Endothelial cell (in vitro differentiated cells): Measurements from ENCODE around the gene TREH. TPM values are rescaled to one million over a fixed set of nuclear protein-coding genes. Genes with fewer than 3 reads are reported as not detected.

ENCODE experiments used
- DNase-seq: peaks from one replicate; pipeline ENCODE4 v3.0.0; 2021; ENCODE audit warnings: low spot score
- H3K27ac Mint-ChIP-seq: one replicate; pipeline ENCODE4 v1.8.0; 2021; ENCODE audit warnings: mixed read lengths, inconsistent platforms; ENCODE audit not compliant: unreplicated experiment
- H3K27me3 Mint-ChIP-seq: one replicate; pipeline ENCODE4 v1.8.0; 2021; ENCODE audit warnings: mild to moderate bottlenecking, moderate library complexity, mixed read lengths, inconsistent platforms; ENCODE audit not compliant: unreplicated experiment
- H3K36me3 Mint-ChIP-seq: one replicate; pipeline ENCODE4 v1.8.0; 2021; ENCODE audit warnings: mild to moderate bottlenecking, low read depth, mixed read lengths, inconsistent platforms; ENCODE audit not compliant: unreplicated experiment
- H3K4me1 Mint-ChIP-seq: one replicate; pipeline ENCODE4 v1.8.0; 2021; ENCODE audit warnings: mild to moderate bottlenecking, mixed read lengths, inconsistent platforms; ENCODE audit not compliant: unreplicated experiment
- H3K4me3 Mint-ChIP-seq: one replicate; pipeline ENCODE4 v1.8.0; 2021; ENCODE audit warnings: mild to moderate bottlenecking, mixed read lengths, inconsistent platforms; ENCODE audit not compliant: unreplicated experiment
- H3K9me3 Mint-ChIP-seq: one replicate; pipeline ENCODE4 v1.8.0; 2021; ENCODE audit warnings: mixed read lengths, inconsistent platforms; ENCODE audit not compliant: unreplicated experiment
- CTCF ChIP-seq: fragments of 200-600 bp; sonication (generic); IDR thresholded peaks from one replicate; pipeline ENCODE4 v1.5.0; 2021; ENCODE audit warnings: antibody characterized with exemption; ENCODE audit not compliant: unreplicated experiment
- total RNA-seq: library from RNA; stranded (reverse); fragmentation: NEBNext Ultra II Directional; extraction: Animal tissue kit (Norgen Biotek cat#: 25700); gene quantifications from one replicate; pipeline ENCODE4 v1.2.1, GENCODE V29; 2021; ENCODE audit not compliant: unreplicated experiment

TREH gene
- total RNA-seq, 1 donor from 2014 or later: not detected

GRCh38 chr11:118640332-118641154, 38.9 kb downstream of the TREH start:
- peaks cover 15% of the 10 kb centered on the region for H3K36me3 Mint-ChIP-seq
- peaks cover 7% of the 10 kb centered on the region for H3K4me1 Mint-ChIP-seq
- H3K27me3 Mint-ChIP-seq: peaks cover 9% of the 10 kb centered on the region
- no peak for TF ChIP-seq CTCF
- H3K27ac Mint-ChIP-seq: no peak overlapping the region
- no peak for DNase-seq
- H3K9me3 Mint-ChIP-seq: no peaks in the 10 kb centered on the region
- no peak overlapping the region for H3K4me3 Mint-ChIP-seq

- Mint-ChIP-seq H3K36me3 (peaks cover 14% of the 10 kb centered on the region), H3K27me3 (peaks cover 9% of the 10 kb centered on the region), H3K4me3 (no peak overlapping the region), H3K27ac (no peak overlapping the region), H3K9me3 (no peaks in the 10 kb centered on the region), H3K4me1 (peaks cover 7% of the 10 kb centered on the region)
- DNase-seq: no peak
- no peak for TF ChIP-seq CTCF
Measured at GRCh38 chr11:118639899-118640298, 39.6 kb downstream of the TREH start.

- Mint-ChIP-seq H3K27ac (no peak overlapping the region), H3K36me3 (peaks cover 10% of the 10 kb centered on the region), H3K4me3 (no peak overlapping the region), H3K27me3 (peaks cover 9% of the 10 kb centered on the region), H3K4me1 (peaks cover 14% of the 10 kb centered on the region), H3K9me3 (no peaks in the 10 kb centered on the region)
- DNase-seq: no peak
- no peak for TF ChIP-seq CTCF
Measured at GRCh38 chr11:118638726-118639125, 40.7 kb downstream of the TREH start.

DNA sequence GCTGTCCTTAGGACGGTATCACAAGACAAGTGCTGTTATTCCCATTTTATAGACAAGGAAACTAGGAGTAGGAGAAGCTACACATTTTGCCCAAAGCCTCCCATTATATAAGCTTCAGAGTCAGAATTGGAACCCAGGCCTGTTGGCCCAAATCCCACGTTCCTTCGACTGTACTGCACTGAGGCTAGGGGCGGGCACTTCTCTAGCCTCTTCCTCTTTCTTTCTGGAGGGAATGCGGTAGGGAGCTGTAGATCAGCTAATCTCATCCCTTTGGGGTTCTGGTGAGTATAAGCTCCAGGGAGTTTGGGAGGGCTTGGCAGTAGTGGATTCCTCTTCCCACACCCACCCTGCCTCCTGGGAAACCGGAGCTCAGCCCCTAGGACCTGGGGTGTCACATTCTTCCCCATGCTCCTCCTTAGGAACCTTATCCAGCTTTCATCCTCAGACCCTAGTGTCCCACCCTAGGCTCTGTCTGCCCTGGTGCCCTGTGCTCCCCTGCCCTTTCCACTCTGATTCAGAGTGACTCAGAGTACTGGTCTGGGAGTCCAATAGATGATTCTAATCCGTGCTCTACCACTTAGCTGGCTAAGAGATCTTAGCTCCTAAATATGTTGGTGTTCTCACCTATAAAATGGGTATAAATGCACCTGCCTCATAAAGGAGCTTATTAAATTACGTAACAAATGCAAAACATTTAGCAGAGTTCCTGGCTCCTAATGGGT, 42.7 kb downstream of the TREH start:
- H3K27me3 Mint-ChIP-seq: peaks cover 6% of the 10 kb centered on the region
- H3K4me1 Mint-ChIP-seq: peaks cover 17% of the 10 kb centered on the region
- no peak overlapping the region for H3K4me3 Mint-ChIP-seq
- H3K27ac Mint-ChIP-seq: no peak overlapping the region
- no peak for TF ChIP-seq CTCF
- H3K9me3 Mint-ChIP-seq: no peaks in the 10 kb centered on the region
- no peak for DNase-seq
- H3K36me3 Mint-ChIP-seq: peaks cover 16% of the 10 kb centered on the region

GRCh38 chr11:118635642-118636041, 43.8 kb downstream of the TREH start:
- Mint-ChIP-seq H3K27ac (no peak overlapping the region), H3K36me3 (peaks cover 18% of the 10 kb centered on the region), H3K4me3 (no peak overlapping the region), H3K4me1 (peaks cover 22% of the 10 kb centered on the region), H3K27me3 (peaks cover 4% of the 10 kb centered on the region), H3K9me3 (no peaks in the 10 kb centered on the region)
- TF ChIP-seq CTCF: no peak
- DNase-seq: no peak
